ENCODE results near the gene PLCD4. TPM values are rescaled to one million over a fixed set of nuclear protein-coding genes. Genes with fewer than 3 reads are reported as not detected.

PLCD4 gene
- total RNA-seq (0.52 and 1.7 TPM in 2 replicates), polyA plus RNA-seq (0.65 and 1.0 TPM in 2 replicates)

GRCh38 chr2:218607436-218608115 lies at the start of gene PLCD4:
TSS of gene PLCD4 (plus strand) at chr2:218607899. CDS start at chr2:218615740, 7,841 bp downstream.
- TF ChIP-seq CTCF (IDR thresholded peaks at IDR 0.05; ENCODE audit: poor library complexity) = no peak
- TF ChIP-seq EZH2phosphoT487 (IDR thresholded peaks at IDR 0.05; ENCODE audit: low read depth, severe bottlenecking, unreplicated experiment) = no peak
- no peak for TF ChIP-seq EZH2 (IDR thresholded peaks at IDR 0.05; ENCODE audit: borderline replicate concordance)
- no peak within 1 kb of the TSS for H3K4me3 ChIP-seq
- H3K36me3 ChIP-seq (replicated peaks; ENCODE audit: insufficient read depth, low read depth) = no peaks in the 10 kb centered on the region
- peak; percentile 24 for DNase-seq (ENCODE audit: low spot score)
- no peaks in the 10 kb centered on the region for H3K27me3 ChIP-seq
- no peaks in the 10 kb centered on the region for H3K79me2 ChIP-seq
- no peaks in the 10 kb centered on the region for H3K9me2 ChIP-seq (replicated peaks; ENCODE audit: insufficient read depth)
- H2AFZ ChIP-seq = no peak within 1 kb of the TSS
- WGBS (ENCODE audit: low lambda C conversion rate, missing lambda C conversion rate) = 31% methylated on average over 8 of the region's 8 CpGs
- H4K20me1 ChIP-seq (ENCODE audit: insufficient read depth, poor library complexity, severe bottlenecking) = no peaks in the 10 kb centered on the region
- peaks cover 3% of the 10 kb centered on the region for H3K4me1 ChIP-seq (ENCODE audit: insufficient read depth)
- H3K9me3 ChIP-seq (ENCODE audit: low read depth) = no peaks in the 10 kb centered on the region
- peak within 1 kb of the TSS; percentile 42 for H3K4me2 ChIP-seq
- peak within 1 kb of the TSS; percentile 34 for H3K27ac ChIP-seq

GRCh38 chr2:218557941-218558340 lies 49.8 kb upstream of the PLCD4 start:
- peaks cover 5% of the 10 kb centered on the region for H3K36me3 ChIP-seq (replicated peaks; ENCODE audit: insufficient read depth, low read depth)
- no peaks in the 10 kb centered on the region for H3K4me1 ChIP-seq (ENCODE audit: insufficient read depth)
- WGBS (ENCODE audit: low lambda C conversion rate, missing lambda C conversion rate) = 99% methylated on average over 2 of the region's 2 CpGs
- no peak overlapping the region for H2AFZ ChIP-seq
- no peaks in the 10 kb centered on the region for H3K9me3 ChIP-seq (ENCODE audit: low read depth)
- H3K4me3 ChIP-seq = no peak overlapping the region
- H3K27me3 ChIP-seq = no peaks in the 10 kb centered on the region
- no peak for DNase-seq (ENCODE audit: low spot score)
- TF ChIP-seq EZH2phosphoT487 (IDR thresholded peaks at IDR 0.05; ENCODE audit: low read depth, severe bottlenecking, unreplicated experiment) (no peak), EZH2 (IDR thresholded peaks at IDR 0.05; ENCODE audit: borderline replicate concordance) (no peak), CTCF (IDR thresholded peaks at IDR 0.05; ENCODE audit: poor library complexity) (no peak)
- peaks cover 11% of the 10 kb centered on the region for H3K79me2 ChIP-seq
- no peak overlapping the region for H3K27ac ChIP-seq
- H3K9me2 ChIP-seq (replicated peaks; ENCODE audit: insufficient read depth) = no peaks in the 10 kb centered on the region
- H3K4me2 ChIP-seq = no peak overlapping the region
- H4K20me1 ChIP-seq (ENCODE audit: insufficient read depth, poor library complexity, severe bottlenecking) = no peaks in the 10 kb centered on the region

GRCh38 chr2:218558986-218559385 lies 48.7 kb upstream of the PLCD4 start:
- no peaks in the 10 kb centered on the region for H3K4me1 ChIP-seq (ENCODE audit: insufficient read depth)
- H3K36me3 ChIP-seq (replicated peaks; ENCODE audit: insufficient read depth, low read depth) = no peaks in the 10 kb centered on the region
- H4K20me1 ChIP-seq (ENCODE audit: insufficient read depth, poor library complexity, severe bottlenecking) = no peaks in the 10 kb centered on the region
- H3K79me2 ChIP-seq = peaks cover 21% of the 10 kb centered on the region
- no peak overlapping the region for H3K27ac ChIP-seq
- no peak overlapping the region for H2AFZ ChIP-seq
- DNase-seq (ENCODE audit: low spot score) = no peak
- no peak overlapping the region for H3K4me2 ChIP-seq
- H3K27me3 ChIP-seq = no peaks in the 10 kb centered on the region
- 91% methylated on average over 3 of the region's 3 CpGs for WGBS (ENCODE audit: low lambda C conversion rate, missing lambda C conversion rate)
- no peak overlapping the region for H3K4me3 ChIP-seq
- no peak for TF ChIP-seq CTCF (IDR thresholded peaks at IDR 0.05; ENCODE audit: poor library complexity)
- no peak for TF ChIP-seq EZH2 (IDR thresholded peaks at IDR 0.05; ENCODE audit: borderline replicate concordance)
- TF ChIP-seq EZH2phosphoT487 (IDR thresholded peaks at IDR 0.05; ENCODE audit: low read depth, severe bottlenecking, unreplicated experiment) = no peak
- H3K9me3 ChIP-seq (ENCODE audit: low read depth) = no peaks in the 10 kb centered on the region
- H3K9me2 ChIP-seq (replicated peaks; ENCODE audit: insufficient read depth) = no peaks in the 10 kb centered on the region
